Stomach (tissue), 9 donors: ENCODE data around the gene OR5T2. TPM values are rescaled to one million over a fixed set of nuclear protein-coding genes. Genes with fewer than 3 reads are reported as not detected.

Experiments
- DNase-seq, 2 donors: peaks; one replicate each; pipeline versions ENCODE4 v3.0.0 to v3.0.0-alpha.2; 2013 to 2019
- H3K27ac ChIP-seq, 5 donors: fragments of 200-600 bp in 4 of 5; sonication (generic) in 4 of 5; one replicate each; pipeline ENCODE4 v1.5.1; 2013 to 2019; ENCODE audit warnings: mild to moderate bottlenecking in 1 of 5, moderate library complexity in 1 of 5
- H3K27me3 ChIP-seq, 3 donors: fragments of 200-600 bp; sonication (generic); one replicate each; pipeline ENCODE4 v1.5.1; 2017 to 2019; ENCODE audit warnings: mixed run types in 1 of 3
- H3K36me3 ChIP-seq, 4 donors: fragments of 200-600 bp; sonication (generic); 1 replicate in 3 of 4; 2 replicates in 1 of 4; pipeline ENCODE4 v1.5.1; 2016 to 2019
- H3K4me1 ChIP-seq, 4 donors: fragments of 200-600 bp; sonication (generic); one replicate each; pipeline ENCODE4 v1.5.1; 2016 to 2019
- H3K4me3 ChIP-seq, 4 donors: fragments of 200-600 bp; sonication (generic) in 3 of 4; one replicate each; pipeline ENCODE4 v1.5.1; 2016 to 2019; ENCODE audit warnings: mild to moderate bottlenecking in 1 of 4
- H3K9me3 ChIP-seq, 4 donors: fragments of 200-600 bp; sonication (generic); one replicate each; pipeline ENCODE4 v1.5.1; 2016 to 2019
- EP300 ChIP-seq: sonication (generic); formaldehyde crosslinking; IDR thresholded peaks from one replicate; pipeline ENCODE4 v1.6.1; 2017; ENCODE audit warnings: antibody characterized with exemption
- POLR2A ChIP-seq, 4 donors: fragments of 450-650 bp; IDR thresholded peaks; one replicate each; pipeline ENCODE4 v1.6.1; 2016; ENCODE audit warnings: antibody characterized with exemption in 4 of 4, control low read depth in 2 of 4, mild to moderate bottlenecking in 1 of 4, moderate library complexity in 1 of 4
- POLR2AphosphoS5 ChIP-seq, 3 donors: sonication (generic); formaldehyde crosslinking; IDR thresholded peaks; one replicate each; pipeline ENCODE4 v1.6.1; 2016; ENCODE audit warnings: antibody characterized with exemption in 3 of 3
- WGBS, 5 donors: extraction: QIAGEN DNeasy Blood & Tissue Kit in 3 of 5; methylation state at CpG; one replicate each; pipeline versions ENCODE4 v1.1.5 to v1.1.7; 2013 to 2018; 5-methylcytosine and 5-hydroxymethylcytosine counted together
- intact Hi-C: fragments of 100-400 bp; cut with DNase I; formaldehyde crosslinking; loops from one replicate; pipeline ENCODE4 v1.15.1; 2023; ENCODE audit warnings: low total_unique reads
- polyA plus RNA-seq, 3 donors: library from polyadenylated mRNA; stranded (reverse); fragments of 200-250 nt; gene quantifications; one replicate each; pipeline ENCODE4 v1.2.3, GENCODE V29; 2013
- total RNA-seq, 5 donors: library from RNA; depleted of rRNA; stranded (reverse); fragments of >200 nt; gene quantifications; one replicate each; pipeline versions ENCODE4 v1.1.0 to v1.2.3, GENCODE V29; 2014 to 2016
- TF ChIP-seq, protein P1 (sequence below), 7 experiments: fragments of 450-650 bp in 4 of 7; fragments of 200-600 bp in 3 of 7; sonication (generic) in 3 of 7; IDR thresholded peaks; one replicate each; pipeline ENCODE4 v1.5.1; 2016 to 2019; ENCODE audit warnings: antibody characterized with exemption in 7 of 7, control low read depth in 2 of 7, mild to moderate bottlenecking in 1 of 7
- donor health status: healthy with polysubstance abuse.
- donor health status: Bipolar disorder and iron deficiency.
- donor health status: healthy.

Gene OR5T2
- total and polyA plus RNA-seq, 8 donors: not detected

DNA sequence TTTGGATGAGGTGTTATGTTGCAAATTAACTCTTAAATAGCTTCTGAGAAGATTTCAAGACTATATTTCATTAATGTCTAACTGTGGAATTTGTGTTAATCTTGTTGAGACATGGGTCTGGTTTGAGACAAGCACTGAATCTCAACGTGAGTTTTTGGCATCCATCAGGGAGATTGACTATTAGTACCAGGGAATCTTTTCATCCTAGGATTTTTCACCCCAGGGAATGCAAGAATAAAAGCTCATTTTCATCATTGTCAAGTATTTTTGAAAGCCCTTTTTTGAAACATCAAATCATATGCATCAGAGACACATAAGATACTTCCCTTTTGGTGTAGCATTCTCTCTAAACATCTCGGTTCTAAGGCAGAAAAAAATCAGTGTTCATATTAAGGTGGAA, 19.5 kb downstream of the OR5T2 start:
- Histone ChIP-seq H3K27ac (no peak overlapping the region), H3K4me1 (no peaks in the 10 kb centered on the region), H3K36me3 (no peaks in the 10 kb centered on the region), H3K27me3 (no peaks in the 10 kb centered on the region), H3K9me3 (peaks cover 0 to 32% (median 18%) of the 10 kb centered on the region in 4 donors), H3K4me3 (no peak overlapping the region)
- no peak for DNase-seq
- intact Hi-C loops: no loop called here
- no peak for TF ChIP-seq POLR2A (IDR thresholded peaks at IDR 0.05)
- 66 to 88% (median 74%) methylated on average over 2 of the region's 2 CpGs for WGBS, 5 donors

DNA sequence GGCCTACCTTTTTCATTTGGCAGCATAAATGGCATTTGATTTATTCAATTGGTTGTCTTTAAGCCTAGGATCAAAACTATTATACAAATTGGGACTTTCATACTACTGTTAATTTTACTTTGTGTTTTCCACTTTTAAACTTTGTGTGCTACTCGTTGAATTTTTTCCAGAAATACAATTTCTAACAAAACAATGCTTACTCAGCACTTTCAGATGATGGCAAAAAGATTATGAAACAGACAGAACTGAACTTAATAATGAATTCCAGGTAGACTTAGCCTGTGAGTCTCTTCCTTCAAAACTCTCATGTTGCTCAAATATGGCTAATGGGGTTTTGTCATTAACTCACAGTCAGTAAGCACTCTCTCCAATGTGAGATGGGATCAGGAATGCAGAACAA, 26.3 kb downstream of the OR5T2 start:
- Histone ChIP-seq H3K4me3 (no peak overlapping the region), H3K9me3 (peaks cover 0 to 14% (median 5%) of the 10 kb centered on the region in 4 donors), H3K27ac (no peak overlapping the region), H3K36me3 (no peaks in the 10 kb centered on the region), H3K27me3 (no peaks in the 10 kb centered on the region), H3K4me1 (no peaks in the 10 kb centered on the region)
- 49 to 59% (median 57%) methylated on average over 1 of the region's 1 CpG for WGBS, 5 donors
- TF ChIP-seq POLR2A (IDR thresholded peaks at IDR 0.05) (no peak), EP300 (no peak), POLR2AphosphoS5 (IDR thresholded peaks at IDR 0.05) (no peak)
- TF ChIP-seq, protein P1, sequence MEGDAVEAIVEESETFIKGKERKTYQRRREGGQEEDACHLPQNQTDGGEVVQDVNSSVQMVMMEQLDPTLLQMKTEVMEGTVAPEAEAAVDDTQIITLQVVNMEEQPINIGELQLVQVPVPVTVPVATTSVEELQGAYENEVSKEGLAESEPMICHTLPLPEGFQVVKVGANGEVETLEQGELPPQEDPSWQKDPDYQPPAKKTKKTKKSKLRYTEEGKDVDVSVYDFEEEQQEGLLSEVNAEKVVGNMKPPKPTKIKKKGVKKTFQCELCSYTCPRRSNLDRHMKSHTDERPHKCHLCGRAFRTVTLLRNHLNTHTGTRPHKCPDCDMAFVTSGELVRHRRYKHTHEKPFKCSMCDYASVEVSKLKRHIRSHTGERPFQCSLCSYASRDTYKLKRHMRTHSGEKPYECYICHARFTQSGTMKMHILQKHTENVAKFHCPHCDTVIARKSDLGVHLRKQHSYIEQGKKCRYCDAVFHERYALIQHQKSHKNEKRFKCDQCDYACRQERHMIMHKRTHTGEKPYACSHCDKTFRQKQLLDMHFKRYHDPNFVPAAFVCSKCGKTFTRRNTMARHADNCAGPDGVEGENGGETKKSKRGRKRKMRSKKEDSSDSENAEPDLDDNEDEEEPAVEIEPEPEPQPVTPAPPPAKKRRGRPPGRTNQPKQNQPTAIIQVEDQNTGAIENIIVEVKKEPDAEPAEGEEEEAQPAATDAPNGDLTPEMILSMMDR (IDR thresholded peaks at IDR 0.05): no peak
- no peak for DNase-seq
- intact Hi-C loops: no loop called here

DNA sequence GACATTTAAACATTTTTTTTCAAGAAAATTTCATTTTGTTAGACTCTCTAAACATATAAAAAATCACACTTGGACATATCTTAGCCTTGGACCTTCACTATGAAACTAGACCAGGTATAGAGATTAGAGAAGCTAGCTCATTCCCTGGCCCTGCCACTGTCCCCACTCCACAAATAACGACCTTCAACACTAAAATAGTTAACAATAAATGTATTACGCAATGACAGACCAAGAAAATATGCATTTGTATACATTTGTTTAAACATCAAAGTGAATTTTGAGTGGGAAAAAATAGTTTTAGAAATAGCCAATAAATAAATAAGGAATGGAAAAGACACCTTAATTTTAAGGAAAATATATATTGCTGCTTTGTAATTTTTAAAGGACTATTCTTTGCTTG, 36.7 kb downstream of the OR5T2 start:
- no peak for DNase-seq
- TF ChIP-seq, protein P1 (IDR thresholded peaks at IDR 0.05): no peak
- TF ChIP-seq POLR2A (IDR thresholded peaks at IDR 0.05) (no peak), EP300 (no peak), POLR2AphosphoS5 (IDR thresholded peaks at IDR 0.05) (no peak)
- intact Hi-C loops: no loop called here
- Histone ChIP-seq H3K9me3 (no peaks in the 10 kb centered on the region), H3K27me3 (no peaks in the 10 kb centered on the region), H3K4me1 (no peaks in the 10 kb centered on the region), H3K4me3 (no peak overlapping the region), H3K36me3 (no peaks in the 10 kb centered on the region), H3K27ac (no peak overlapping the region)
- WGBS, 5 donors: 59 to 69% (median 64%) methylated on average over 2 of the region's 2 CpGs

DNA sequence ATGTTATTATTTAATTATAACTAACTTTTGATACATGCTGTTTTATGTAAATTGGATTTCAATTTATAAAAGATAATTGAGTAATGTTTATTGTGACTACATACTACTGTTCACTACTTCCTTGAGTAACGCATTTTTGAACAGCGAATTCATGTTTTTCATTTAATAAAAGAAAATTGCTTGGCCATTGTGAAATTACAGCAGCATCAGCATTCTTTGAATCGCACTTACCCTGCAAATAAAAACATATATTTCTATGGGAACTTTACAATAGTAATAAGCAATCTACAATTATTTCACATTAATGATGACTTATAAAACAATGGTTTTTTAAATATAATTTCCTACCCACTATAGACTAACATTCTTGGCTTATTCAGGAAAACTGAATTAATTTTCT, 37.4 kb downstream of the OR5T2 start:
- no peaks in the 10 kb centered on the region for H3K27me3 ChIP-seq
- no peak for DNase-seq
- 70 to 89% (median 85%) methylated on average over 3 of the region's 3 CpGs for whole genome bisulfite sequencing, 5 donors
- intact Hi-C loops: no loop called here
- peaks cover 0 to 1% (median 0%) of the 10 kb centered on the region in 4 donors for H3K9me3 ChIP-seq
- H3K36me3 ChIP-seq: no peaks in the 10 kb centered on the region
- H3K27ac ChIP-seq: no peak overlapping the region
- H3K4me1 ChIP-seq: no peaks in the 10 kb centered on the region
- no peak overlapping the region for H3K4me3 ChIP-seq
- TF ChIP-seq POLR2A (IDR thresholded peaks at IDR 0.05) (no peak), POLR2AphosphoS5 (IDR thresholded peaks at IDR 0.05) (no peak), EP300 (no peak)
- TF ChIP-seq, protein P1 (IDR thresholded peaks at IDR 0.05): no peak

DNA sequence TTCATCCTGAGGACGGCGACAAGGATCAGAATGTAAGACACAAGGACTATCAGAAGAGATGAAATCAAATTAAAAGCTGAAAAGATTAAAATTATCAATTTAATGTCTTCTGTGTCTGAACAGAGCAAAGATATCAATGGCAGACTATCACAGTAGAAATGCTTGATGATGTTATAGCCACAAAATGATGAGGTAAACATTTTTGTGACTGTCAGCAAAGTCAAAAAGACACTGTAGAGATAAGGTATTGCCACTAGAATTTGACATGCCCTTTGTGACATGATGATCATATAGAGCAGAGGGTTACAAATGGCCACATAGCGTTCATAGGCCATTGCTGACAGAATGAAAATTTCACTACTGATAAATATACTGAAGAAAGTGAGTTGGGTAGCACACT, 45.5 kb downstream of the OR5T2 start:
- DNase-seq: no peak
- Histone ChIP-seq H3K36me3 (no peaks in the 10 kb centered on the region), H3K4me3 (no peak overlapping the region), H3K9me3 (peaks cover 0 to 13% (median 4%) of the 10 kb centered on the region in 4 donors), H3K27me3 (no peaks in the 10 kb centered on the region), H3K27ac (no peak overlapping the region), H3K4me1 (no peaks in the 10 kb centered on the region)
- intact Hi-C loops: no loop called here
- WGBS, 5 donors: 87 to 94% (median 90%) methylated on average over 3 of the region's 3 CpGs
- no peak for TF ChIP-seq EP300
- TF ChIP-seq POLR2A (IDR thresholded peaks at IDR 0.05): no peak
- TF ChIP-seq POLR2AphosphoS5 (IDR thresholded peaks at IDR 0.05): no peak
- TF ChIP-seq, protein P1 (IDR thresholded peaks at IDR 0.05): no peak
